WTC11 (cell line): ENCODE measurements around the gene ZDHHC8. TPM values are rescaled to one million over a fixed set of nuclear protein-coding genes. Genes with fewer than 3 reads are reported as not detected.

ENCODE experiments used
- ATAC-seq: fragments of 200-7000 bp; cut with Tn5 transposase; 2 replicates; pipeline ENCODE4 v1.10.0; 2021; ENCODE audit warnings: mild to moderate bottlenecking, moderate library complexity
- CTCF ChIA-PET: fragments of 300-600 bp; sonication (Branson Sonifier 250); formaldehyde crosslinking; loops from one replicate; lab custom pipeline; 2021; ENCODE audit warnings: antibody characterized with exemption; lab: Charles Lee
- POLR2A ChIA-PET: fragments of 350-600 bp; sonication (Branson Sonifier 250); formaldehyde crosslinking; loops from one replicate; lab custom pipeline; 2021; ENCODE audit warnings: antibody characterized with exemption; lab: Charles Lee
- DNase-seq: peaks from one replicate; pipeline ENCODE4 v3.0.0; 2021; ENCODE audit warnings: low spot score
- H3K27ac Mint-ChIP-seq: 2 replicates; pipeline ENCODE4 v1.8.0; 2021; ENCODE audit warnings: mixed read lengths
- H3K27me3 Mint-ChIP-seq: 2 replicates; pipeline ENCODE4 v1.8.0; 2021; ENCODE audit warnings: low read depth, mild to moderate bottlenecking, moderate library complexity, mixed read lengths
- H3K36me3 Mint-ChIP-seq: 2 replicates; pipeline ENCODE4 v1.8.0; 2021; ENCODE audit warnings: mixed read lengths
- H3K4me1 Mint-ChIP-seq: 2 replicates; pipeline ENCODE4 v1.8.0; 2022; ENCODE audit warnings: mixed read lengths
- H3K4me3 Mint-ChIP-seq: 2 replicates; pipeline ENCODE4 v1.8.0; 2021; ENCODE audit warnings: mild to moderate bottlenecking, moderate library complexity, mixed read lengths
- H3K9me3 Mint-ChIP-seq: 2 replicates; pipeline ENCODE4 v1.8.0; 2021; ENCODE audit warnings: mixed read lengths
- ATF1 ChIP-seq: sonication (generic); formaldehyde crosslinking; IDR thresholded peaks from 2 replicates; pipeline ENCODE4 v1.8.1; 2023; ENCODE audit warnings: mild to moderate bottlenecking, moderate library complexity, missing genetic modification reagents
- CDX4 ChIP-seq: fragments of 250-450 bp; sonication (Bioruptor Pico); IDR thresholded peaks from 2 replicates; pipeline ENCODE4 v1.9.0; 2021; ENCODE audit warnings: moderate library complexity, mild to moderate bottlenecking, inconsistent platforms, borderline replicate concordance
- ESRRA ChIP-seq: sonication (generic); formaldehyde crosslinking; IDR thresholded peaks from 2 replicates; pipeline ENCODE4 v1.8.1; 2022; ENCODE audit warnings: mild to moderate bottlenecking, missing genetic modification reagents, borderline replicate concordance
- FOXJ3 ChIP-seq: sonication (generic); formaldehyde crosslinking; IDR thresholded peaks from 2 replicates; pipeline ENCODE4 v1.9.0; 2021; ENCODE audit warnings: missing genetic modification reagents, mild to moderate bottlenecking, borderline replicate concordance
- GABPB1 ChIP-seq: sonication (generic); formaldehyde crosslinking; IDR thresholded peaks from 2 replicates; pipeline ENCODE4 v1.8.1; 2023; ENCODE audit warnings: mild to moderate bottlenecking, missing genetic modification reagents
- GTF2I ChIP-seq: fragments of 250-450 bp; sonication (Bioruptor Pico); conservative IDR thresholded peaks from 2 replicates; pipeline ENCODE4 v1.4.0; 2021; ENCODE audit warnings: mild to moderate bottlenecking
- IRF2 ChIP-seq: sonication (generic); formaldehyde crosslinking; IDR thresholded peaks from 2 replicates; pipeline ENCODE4 v1.8.0; 2022; ENCODE audit warnings: low read depth, missing genetic modification reagents, borderline replicate concordance
- NR1H2 ChIP-seq: sonication (generic); formaldehyde crosslinking; IDR thresholded peaks from 2 replicates; pipeline ENCODE4 v1.9.0; 2021; ENCODE audit warnings: mild to moderate bottlenecking, moderate library complexity, missing genetic modification reagents
- NR2C2 ChIP-seq: sonication (generic); formaldehyde crosslinking; IDR thresholded peaks from 2 replicates; pipeline ENCODE4 v1.8.0; 2022; ENCODE audit warnings: mild to moderate bottlenecking, missing genetic modification reagents
- OVOL2 ChIP-seq: fragments of 250-450 bp; sonication (Bioruptor Pico); IDR thresholded peaks from 2 replicates; pipeline ENCODE4 v1.9.0; 2021; ENCODE audit warnings: mild to moderate bottlenecking, borderline replicate concordance
- RELA ChIP-seq: sonication (generic); formaldehyde crosslinking; IDR thresholded peaks from 2 replicates; pipeline ENCODE4 v1.8.1; 2022; ENCODE audit warnings: missing genetic modification reagents, mild to moderate bottlenecking, borderline replicate concordance
- RORB ChIP-seq: fragments of 250-450 bp; sonication (Bioruptor Pico); IDR thresholded peaks from 2 replicates; pipeline ENCODE4 v1.9.0; 2021; ENCODE audit warnings: mild to moderate bottlenecking
- ZNF121 ChIP-seq: sonication (generic); formaldehyde crosslinking; IDR thresholded peaks from 2 replicates; pipeline ENCODE4 v1.8.0; 2023; ENCODE audit warnings: missing genetic modification reagents
- ZNF219 ChIP-seq: sonication (generic); formaldehyde crosslinking; IDR thresholded peaks from 2 replicates; pipeline ENCODE4 v1.8.0; 2023; ENCODE audit warnings: missing genetic modification reagents, mild to moderate bottlenecking, borderline replicate concordance
- ZNF232 ChIP-seq: sonication (generic); formaldehyde crosslinking; IDR thresholded peaks from 2 replicates; pipeline ENCODE4 v1.8.0; 2022; ENCODE audit warnings: mild to moderate bottlenecking, missing genetic modification reagents
- ZNF317 ChIP-seq: sonication (generic); formaldehyde crosslinking; IDR thresholded peaks from 2 replicates; pipeline ENCODE4 v1.8.1; 2023; ENCODE audit warnings: low read depth, mild to moderate bottlenecking, moderate library complexity, missing genetic modification reagents, borderline replicate concordance
- total RNA-seq: library from RNA; stranded (reverse); gene quantifications from 3 replicates; pipeline ENCODE4 v1.2.3, GENCODE V29; 2021
- TF ChIP-seq, protein P1 (sequence below): fragments of 250-450 bp; sonication (Bioruptor Pico); IDR thresholded peaks from 2 replicates; pipeline ENCODE4 v1.9.0; 2021; ENCODE audit warnings: mild to moderate bottlenecking, borderline replicate concordance
- TF ChIP-seq, protein P2 (sequence below): sonication (generic); formaldehyde crosslinking; IDR thresholded peaks from 2 replicates; pipeline ENCODE4 v1.8.1; 2022; ENCODE audit warnings: mild to moderate bottlenecking, missing genetic modification reagents, moderate library complexity, borderline replicate concordance
- TF ChIP-seq, protein P3 (sequence below): sonication (generic); formaldehyde crosslinking; IDR thresholded peaks from 2 replicates; pipeline ENCODE4 v1.8.0; 2023; ENCODE audit warnings: missing genetic modification reagents, mild to moderate bottlenecking, borderline replicate concordance

ZDHHC8 gene
- total RNA-seq, 1 experiment from 2014 or later, result 79.7 TPM

GRCh38 chr22:20091690-20092476 lies 39.7 kb upstream of the ZDHHC8 start (continued):
- TF ChIP-seq, protein P1, sequence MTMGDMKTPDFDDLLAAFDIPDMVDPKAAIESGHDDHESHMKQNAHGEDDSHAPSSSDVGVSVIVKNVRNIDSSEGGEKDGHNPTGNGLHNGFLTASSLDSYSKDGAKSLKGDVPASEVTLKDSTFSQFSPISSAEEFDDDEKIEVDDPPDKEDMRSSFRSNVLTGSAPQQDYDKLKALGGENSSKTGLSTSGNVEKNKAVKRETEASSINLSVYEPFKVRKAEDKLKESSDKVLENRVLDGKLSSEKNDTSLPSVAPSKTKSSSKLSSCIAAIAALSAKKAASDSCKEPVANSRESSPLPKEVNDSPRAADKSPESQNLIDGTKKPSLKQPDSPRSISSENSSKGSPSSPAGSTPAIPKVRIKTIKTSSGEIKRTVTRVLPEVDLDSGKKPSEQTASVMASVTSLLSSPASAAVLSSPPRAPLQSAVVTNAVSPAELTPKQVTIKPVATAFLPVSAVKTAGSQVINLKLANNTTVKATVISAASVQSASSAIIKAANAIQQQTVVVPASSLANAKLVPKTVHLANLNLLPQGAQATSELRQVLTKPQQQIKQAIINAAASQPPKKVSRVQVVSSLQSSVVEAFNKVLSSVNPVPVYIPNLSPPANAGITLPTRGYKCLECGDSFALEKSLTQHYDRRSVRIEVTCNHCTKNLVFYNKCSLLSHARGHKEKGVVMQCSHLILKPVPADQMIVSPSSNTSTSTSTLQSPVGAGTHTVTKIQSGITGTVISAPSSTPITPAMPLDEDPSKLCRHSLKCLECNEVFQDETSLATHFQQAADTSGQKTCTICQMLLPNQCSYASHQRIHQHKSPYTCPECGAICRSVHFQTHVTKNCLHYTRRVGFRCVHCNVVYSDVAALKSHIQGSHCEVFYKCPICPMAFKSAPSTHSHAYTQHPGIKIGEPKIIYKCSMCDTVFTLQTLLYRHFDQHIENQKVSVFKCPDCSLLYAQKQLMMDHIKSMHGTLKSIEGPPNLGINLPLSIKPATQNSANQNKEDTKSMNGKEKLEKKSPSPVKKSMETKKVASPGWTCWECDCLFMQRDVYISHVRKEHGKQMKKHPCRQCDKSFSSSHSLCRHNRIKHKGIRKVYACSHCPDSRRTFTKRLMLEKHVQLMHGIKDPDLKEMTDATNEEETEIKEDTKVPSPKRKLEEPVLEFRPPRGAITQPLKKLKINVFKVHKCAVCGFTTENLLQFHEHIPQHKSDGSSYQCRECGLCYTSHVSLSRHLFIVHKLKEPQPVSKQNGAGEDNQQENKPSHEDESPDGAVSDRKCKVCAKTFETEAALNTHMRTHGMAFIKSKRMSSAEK (CRISPR knock-in tag), result no peak
- TF ChIP-seq RORB (CRISPR knock-in tag), result no peak
- TF ChIP-seq, protein P2, sequence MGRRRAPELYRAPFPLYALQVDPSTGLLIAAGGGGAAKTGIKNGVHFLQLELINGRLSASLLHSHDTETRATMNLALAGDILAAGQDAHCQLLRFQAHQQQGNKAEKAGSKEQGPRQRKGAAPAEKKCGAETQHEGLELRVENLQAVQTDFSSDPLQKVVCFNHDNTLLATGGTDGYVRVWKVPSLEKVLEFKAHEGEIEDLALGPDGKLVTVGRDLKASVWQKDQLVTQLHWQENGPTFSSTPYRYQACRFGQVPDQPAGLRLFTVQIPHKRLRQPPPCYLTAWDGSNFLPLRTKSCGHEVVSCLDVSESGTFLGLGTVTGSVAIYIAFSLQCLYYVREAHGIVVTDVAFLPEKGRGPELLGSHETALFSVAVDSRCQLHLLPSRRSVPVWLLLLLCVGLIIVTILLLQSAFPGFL, result no peak
- TF ChIP-seq NR2C2 (CRISPR knock-in tag), result no peak
- no peak for TF ChIP-seq IRF2
- TF ChIP-seq RELA, result no peak
- no peak for TF ChIP-seq ESRRA (CRISPR knock-in tag)
- TF ChIP-seq ZNF317 (CRISPR knock-in tag), result no peak
- TF ChIP-seq ATF1 (CRISPR knock-in tag), result no peak
- TF ChIP-seq CDX4 (CRISPR knock-in tag), result no peak
- no peak for TF ChIP-seq GABPB1
- no peak for TF ChIP-seq GTF2I (CRISPR knock-in tag)
- TF ChIP-seq ZNF232 (CRISPR knock-in tag), result no peak
- TF ChIP-seq OVOL2 (CRISPR knock-in tag), result no peak

DNA sequence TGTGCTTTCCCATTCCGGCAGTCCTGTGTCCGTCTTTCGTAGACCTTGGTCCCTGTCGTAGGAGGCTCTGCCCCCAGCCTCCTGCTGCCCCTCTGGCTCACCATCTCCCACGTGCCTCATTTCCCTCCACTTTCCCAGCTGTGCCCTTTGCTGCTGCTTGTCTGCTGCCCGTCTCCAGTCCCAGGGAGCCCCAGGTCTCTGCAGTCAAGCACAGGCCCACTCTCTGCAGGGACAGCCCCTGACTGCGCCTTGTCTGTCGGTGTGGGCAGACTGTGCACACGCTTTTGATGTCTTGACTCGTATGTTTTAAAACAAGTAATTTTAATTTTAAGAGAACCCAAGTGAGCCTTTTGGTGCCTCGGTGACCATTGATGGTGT lies 39.1 kb upstream of the ZDHHC8 start:
- no peak overlapping the region for H3K4me3 Mint-ChIP-seq
- POLR2A ChIA-PET, result no interaction called here
- H3K27me3 Mint-ChIP-seq, result no peaks in the 10 kb centered on the region
- no peak for ATAC-seq
- H3K27ac Mint-ChIP-seq, result no peak overlapping the region
- CTCF ChIA-PET, result no interaction called here
- no peaks in the 10 kb centered on the region for H3K4me1 Mint-ChIP-seq
- DNase-seq, result no peak
- H3K9me3 Mint-ChIP-seq, result no peaks in the 10 kb centered on the region
- no peak for TF ChIP-seq ZNF121 (CRISPR knock-in tag)
- no peak for TF ChIP-seq NR2C2 (CRISPR knock-in tag)
- H3K36me3 Mint-ChIP-seq, result peaks cover 92% of the 10 kb centered on the region

DNA sequence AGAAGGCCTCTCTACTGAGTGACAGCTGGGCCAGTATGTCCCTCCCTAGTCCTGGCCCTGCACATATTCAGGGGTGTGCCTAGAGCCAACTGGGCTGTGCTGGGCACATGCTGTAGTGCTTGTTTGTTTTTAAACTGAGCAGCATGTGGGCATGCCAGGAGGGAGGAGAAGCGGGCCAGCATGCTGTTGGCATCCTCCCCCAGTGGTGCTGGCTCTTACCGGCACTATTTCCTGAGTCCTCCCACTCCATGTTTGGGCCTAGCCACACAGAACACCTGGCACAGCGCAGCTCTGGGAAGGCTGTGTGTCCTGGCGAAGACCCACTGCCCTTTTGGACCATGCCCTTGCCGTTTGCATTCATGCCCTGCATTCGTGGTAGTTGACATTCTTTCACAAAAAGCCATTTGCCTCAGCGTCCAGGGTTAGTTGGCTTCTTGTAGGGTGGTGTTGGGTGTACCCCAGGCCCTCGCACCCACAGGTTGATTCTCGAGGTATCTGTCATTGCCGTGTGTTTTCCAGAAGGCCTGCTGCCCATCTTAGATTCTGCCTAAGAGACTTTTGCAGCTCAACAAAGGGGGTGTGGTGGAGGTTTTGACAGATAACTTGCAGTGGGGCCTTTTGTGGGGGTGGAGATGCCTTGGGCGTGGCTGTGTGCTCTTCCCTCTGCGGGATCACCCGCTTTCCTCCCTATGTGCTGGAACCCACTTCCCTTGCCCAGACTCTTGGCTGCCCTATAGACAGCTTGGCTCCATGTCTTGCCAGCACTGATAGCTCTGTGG lies 38.0 kb upstream of the ZDHHC8 start:
- Mint-ChIP-seq H3K27ac (no peak overlapping the region), H3K4me3 (no peak overlapping the region), H3K4me1 (no peaks in the 10 kb centered on the region), H3K9me3 (no peaks in the 10 kb centered on the region), H3K36me3 (peaks cover 93% of the 10 kb centered on the region), H3K27me3 (no peaks in the 10 kb centered on the region)
- TF ChIP-seq ZNF219 (CRISPR knock-in tag) (no peak), NR1H2 (CRISPR knock-in tag) (no peak), FOXJ3 (CRISPR knock-in tag) (no peak)
- TF ChIP-seq, protein P3, sequence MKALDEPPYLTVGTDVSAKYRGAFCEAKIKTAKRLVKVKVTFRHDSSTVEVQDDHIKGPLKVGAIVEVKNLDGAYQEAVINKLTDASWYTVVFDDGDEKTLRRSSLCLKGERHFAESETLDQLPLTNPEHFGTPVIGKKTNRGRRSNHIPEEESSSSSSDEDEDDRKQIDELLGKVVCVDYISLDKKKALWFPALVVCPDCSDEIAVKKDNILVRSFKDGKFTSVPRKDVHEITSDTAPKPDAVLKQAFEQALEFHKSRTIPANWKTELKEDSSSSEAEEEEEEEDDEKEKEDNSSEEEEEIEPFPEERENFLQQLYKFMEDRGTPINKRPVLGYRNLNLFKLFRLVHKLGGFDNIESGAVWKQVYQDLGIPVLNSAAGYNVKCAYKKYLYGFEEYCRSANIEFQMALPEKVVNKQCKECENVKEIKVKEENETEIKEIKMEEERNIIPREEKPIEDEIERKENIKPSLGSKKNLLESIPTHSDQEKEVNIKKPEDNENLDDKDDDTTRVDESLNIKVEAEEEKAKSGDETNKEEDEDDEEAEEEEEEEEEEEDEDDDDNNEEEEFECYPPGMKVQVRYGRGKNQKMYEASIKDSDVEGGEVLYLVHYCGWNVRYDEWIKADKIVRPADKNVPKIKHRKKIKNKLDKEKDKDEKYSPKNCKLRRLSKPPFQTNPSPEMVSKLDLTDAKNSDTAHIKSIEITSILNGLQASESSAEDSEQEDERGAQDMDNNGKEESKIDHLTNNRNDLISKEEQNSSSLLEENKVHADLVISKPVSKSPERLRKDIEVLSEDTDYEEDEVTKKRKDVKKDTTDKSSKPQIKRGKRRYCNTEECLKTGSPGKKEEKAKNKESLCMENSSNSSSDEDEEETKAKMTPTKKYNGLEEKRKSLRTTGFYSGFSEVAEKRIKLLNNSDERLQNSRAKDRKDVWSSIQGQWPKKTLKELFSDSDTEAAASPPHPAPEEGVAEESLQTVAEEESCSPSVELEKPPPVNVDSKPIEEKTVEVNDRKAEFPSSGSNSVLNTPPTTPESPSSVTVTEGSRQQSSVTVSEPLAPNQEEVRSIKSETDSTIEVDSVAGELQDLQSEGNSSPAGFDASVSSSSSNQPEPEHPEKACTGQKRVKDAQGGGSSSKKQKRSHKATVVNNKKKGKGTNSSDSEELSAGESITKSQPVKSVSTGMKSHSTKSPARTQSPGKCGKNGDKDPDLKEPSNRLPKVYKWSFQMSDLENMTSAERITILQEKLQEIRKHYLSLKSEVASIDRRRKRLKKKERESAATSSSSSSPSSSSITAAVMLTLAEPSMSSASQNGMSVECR (CRISPR knock-in tag), result no peak
- CTCF ChIA-PET, result interaction anchor here (0.9 to 1.8 kb wide), 4 partner anchors 9 to 26 kb away, joined by 3 to 5 read pairs (median 4); partner anchors contain the start of gene RANBP1
- no peak for ATAC-seq
- POLR2A ChIA-PET, result no interaction called here
- no peak for DNase-seq
